GM12892 (cell line): ENCODE measurements around the gene OXT.
"Not testable (repeated sequence)": the region's sequence is repeated elsewhere in the genome, so short reads cannot be mapped to it uniquely, and the experiment has no call there.

Experiments
- DNase-seq: peaks from one replicate; pipeline ENCODE4 v3.0.0; 2011; ENCODE audit not compliant: insufficient read length
- FAIRE-seq: peaks from 2 replicates; lab custom pipeline; 2011; peaks lifted over from hg19 to GRCh38; lab: Jason Lieb, UNC
- POLR2A ChIP-seq: IDR thresholded peaks from 2 replicates; pipeline ENCODE4 v1.6.1; 2011; ENCODE audit warnings: low read depth, low read length, control low read depth
- POLR2AphosphoS5 ChIP-seq: IDR thresholded peaks from 2 replicates; pipeline ENCODE4 v1.6.1; 2011; ENCODE audit warnings: low read depth, low read length, control low read depth
- TAF1 ChIP-seq: IDR thresholded peaks from 2 replicates; pipeline ENCODE4 v1.6.1; 2011; ENCODE audit warnings: low read depth, mild to moderate bottlenecking, control low read depth, low read length, borderline replicate concordance

Gene OXT

DNA sequence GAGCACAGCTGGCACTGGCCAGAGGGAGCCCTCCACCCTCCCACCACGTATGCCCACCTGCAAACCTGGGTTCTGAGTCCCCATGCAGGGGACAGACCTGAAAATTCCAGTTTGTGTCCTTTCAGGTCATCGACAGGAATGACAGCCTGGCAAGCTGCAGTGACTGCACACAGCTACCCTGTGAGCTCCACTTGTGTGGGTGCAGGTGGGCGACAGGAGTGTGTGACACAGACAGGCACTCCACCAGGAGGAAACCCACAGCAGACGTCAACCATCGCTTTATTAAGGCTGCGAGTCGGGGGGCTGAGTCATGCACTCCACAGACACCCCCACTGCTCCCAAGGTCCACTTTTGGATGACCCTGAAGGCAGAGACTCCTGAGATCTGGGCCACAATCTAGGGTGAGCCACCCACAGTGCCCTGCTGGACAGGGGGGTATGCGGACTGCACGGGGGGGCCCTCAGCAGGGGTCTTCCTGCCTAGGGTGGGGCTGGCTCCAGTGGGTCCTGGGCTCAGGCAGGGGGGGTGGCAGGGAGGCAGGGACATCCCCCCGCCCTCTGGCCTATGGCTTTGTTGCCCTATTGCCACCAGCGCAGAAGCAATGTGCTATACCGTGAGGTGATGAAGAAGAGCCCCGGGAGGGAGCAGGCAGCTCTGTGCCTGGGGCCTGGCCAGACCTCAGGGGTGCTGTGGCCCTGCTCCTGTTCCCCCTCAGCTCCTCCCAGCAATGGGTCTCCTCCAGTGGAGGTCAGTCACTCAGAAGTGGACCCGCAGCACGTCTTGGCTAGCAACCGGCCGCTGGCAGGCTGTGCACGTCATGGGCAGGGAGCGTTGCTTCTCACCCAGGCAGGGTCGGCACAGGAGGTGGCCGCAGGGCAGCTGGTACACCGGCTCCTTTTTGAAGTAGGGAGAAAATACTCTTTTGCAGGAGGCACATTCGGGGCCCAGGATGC, 38.2 kb downstream of the OXT start:
- no peak for TF ChIP-seq TAF1
- no peak for TF ChIP-seq POLR2AphosphoS5
- no peak for FAIRE-seq
- no peak for DNase-seq

DNA sequence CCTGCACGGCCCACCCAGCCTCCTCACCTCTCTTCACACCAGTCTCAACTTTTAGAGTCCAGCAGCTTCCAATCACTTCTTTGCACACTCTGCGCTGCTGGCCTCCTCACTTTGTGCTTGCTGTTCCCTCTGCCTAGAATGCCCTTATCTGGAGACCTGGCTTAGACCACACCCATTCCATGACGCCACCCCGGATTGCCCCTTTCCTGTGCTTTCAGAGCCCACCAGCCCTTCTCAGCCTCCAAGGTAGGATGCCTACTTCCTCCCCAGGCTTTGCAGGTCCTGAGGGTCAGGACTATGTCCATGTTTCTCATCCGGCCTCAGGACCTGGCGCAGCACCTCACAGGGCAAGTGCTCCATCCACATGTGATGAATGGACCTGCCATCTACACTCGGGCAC, 40.1 kb downstream of the OXT start:
- no peak for DNase-seq
- TF ChIP-seq POLR2AphosphoS5 (no peak), TAF1 (no peak), POLR2A (no peak)
- no peak for FAIRE-seq

DNA sequence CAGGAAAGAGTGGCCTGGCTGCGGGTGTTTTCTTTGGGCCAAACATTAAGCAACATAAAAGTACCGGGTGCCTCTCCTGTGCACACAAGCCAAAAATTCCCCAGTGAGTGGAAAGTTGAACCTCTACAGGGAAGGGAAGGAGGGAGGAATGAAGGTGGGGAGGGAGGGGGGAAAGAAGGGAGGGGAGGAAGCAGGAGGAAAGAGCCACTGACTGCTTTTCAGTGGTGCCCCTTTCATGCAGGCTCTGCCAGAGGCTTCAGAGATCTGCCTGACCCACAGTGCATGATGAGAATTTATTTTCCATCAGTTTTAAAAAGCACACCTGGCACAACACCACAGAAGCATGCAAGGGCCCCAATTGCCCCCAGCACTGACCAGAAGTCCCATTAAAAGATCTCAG, 40.6 kb downstream of the OXT start:
- TF ChIP-seq POLR2A, result no peak
- TF ChIP-seq TAF1, result no peak
- no peak for TF ChIP-seq POLR2AphosphoS5
- FAIRE-seq, result no peak

DNA sequence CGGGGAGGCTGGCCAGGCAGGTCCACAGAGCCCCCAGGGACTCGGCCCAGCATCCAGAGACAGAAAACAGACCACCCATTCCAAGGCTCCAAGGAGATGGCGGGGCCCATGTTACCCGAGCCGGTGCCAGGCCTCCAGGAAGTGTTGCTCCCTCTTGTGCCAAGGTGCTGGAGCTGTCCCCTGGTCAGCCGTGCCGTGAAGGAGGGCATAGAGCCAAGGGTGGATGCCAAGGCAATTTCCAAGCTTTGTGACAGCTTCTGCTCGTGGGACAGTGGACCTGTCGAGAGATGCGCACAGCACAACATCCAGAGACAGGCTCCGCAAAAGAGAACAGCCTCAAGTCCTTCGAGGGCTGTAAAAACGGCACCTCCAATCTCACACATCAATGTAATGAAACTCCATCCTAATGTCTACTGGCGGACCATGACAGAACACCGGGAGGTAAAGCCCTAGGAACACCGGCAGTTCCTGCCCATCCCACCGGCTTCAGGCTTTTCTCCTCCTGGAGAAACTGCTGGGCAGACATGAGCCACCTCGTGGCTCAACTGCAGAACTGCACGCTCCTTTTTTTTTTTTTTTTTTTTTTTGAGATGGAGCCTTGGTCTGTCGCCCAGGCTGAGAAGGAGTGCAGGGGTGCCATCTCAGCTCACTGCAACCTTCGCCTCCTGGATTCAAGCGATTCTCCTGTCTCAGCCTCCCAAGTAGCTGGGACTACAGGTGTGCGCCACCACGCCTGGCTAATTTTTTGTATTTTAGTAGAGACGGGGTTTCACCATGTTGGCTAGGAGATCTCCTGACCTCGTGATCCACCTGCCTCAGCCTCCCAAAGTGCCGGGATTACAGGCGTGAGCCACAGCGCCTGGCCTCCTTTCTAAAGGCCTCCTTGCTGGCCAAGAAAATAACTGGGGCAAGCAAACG, 44.0 kb downstream of the OXT start:
- TF ChIP-seq POLR2A (no peak), POLR2AphosphoS5 (no peak), TAF1 (no peak)
- DNase-seq, result peak; percentile 78
- FAIRE-seq, result peak; percentile 9

More for the DNA sequence above, 40.6 kb downstream of the OXT start:
- no peak for DNase-seq

DNA sequence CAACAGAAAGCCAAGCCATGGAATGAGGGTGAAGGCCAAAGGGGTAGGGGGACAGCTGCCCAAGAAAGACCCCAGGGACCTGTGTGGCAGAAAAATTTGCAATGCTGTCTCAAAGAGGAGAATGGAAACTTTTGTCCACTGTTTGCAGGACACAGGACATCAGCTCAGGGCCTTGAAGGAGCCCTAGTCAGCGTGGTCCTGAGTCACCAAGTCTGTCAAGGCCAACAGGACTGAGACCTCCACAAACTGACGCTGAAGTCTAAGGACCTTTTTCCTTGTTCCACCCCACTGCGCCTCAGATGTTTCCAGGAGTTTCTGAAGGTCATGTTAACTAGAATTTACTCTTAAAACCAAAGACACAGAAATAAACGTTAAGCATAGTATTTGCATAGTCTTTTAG, 44.9 kb downstream of the OXT start:
- DNase-seq, result no peak
- TF ChIP-seq POLR2AphosphoS5, result no peak
- no peak for TF ChIP-seq TAF1
- no peak for TF ChIP-seq POLR2A
- FAIRE-seq, result no peak

DNA sequence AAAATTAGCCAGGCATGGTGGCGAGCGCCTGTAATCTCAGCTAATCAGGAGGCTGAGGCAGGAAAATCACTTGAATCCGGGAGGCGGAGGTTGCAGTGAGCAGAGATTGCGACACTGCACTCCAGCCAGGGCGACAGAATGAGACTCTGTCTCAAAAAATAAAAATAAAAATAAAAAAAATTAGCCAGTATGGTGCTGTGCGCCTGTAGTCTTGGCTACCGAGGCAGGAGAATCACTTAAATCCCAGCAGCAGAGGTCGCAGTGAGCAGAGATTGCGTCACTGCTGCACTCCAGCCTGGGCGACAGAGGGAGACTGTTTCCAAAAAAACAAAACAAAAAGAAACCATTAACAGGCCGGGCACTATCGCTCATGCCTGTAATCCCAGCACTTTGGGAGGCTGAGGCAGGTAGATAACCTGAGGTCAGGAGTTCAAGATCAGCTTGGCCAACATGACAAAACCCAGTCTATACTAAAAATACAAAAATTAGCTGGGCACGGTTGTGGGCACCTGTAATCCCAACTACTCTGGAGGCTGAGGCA, 46.5 kb downstream of the OXT start:
- DNase-seq, FAIRE-seq: not testable (repeated sequence)

DNA sequence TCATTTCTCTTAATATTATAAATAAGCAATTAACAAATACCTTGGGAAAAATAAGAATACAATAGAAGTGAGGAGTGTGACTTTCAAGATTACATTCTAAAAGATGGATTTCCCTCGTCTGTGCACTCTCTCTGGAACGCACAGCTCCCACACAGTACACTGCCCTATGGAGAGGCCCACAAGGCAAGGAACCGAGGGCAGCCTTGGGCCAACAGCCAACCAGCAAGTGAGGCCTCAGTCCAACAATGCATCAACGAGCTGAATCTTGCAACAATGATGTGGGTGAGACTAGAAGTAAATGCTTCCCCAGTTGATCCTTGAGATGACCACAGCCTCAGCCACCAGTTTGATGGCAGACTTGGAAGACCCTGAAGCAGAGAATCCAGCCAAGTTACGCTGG, 47.6 kb downstream of the OXT start:
- TF ChIP-seq POLR2AphosphoS5 (no peak), POLR2A (no peak), TAF1 (no peak)
- DNase-seq (no peak), FAIRE-seq (no peak)

DNA sequence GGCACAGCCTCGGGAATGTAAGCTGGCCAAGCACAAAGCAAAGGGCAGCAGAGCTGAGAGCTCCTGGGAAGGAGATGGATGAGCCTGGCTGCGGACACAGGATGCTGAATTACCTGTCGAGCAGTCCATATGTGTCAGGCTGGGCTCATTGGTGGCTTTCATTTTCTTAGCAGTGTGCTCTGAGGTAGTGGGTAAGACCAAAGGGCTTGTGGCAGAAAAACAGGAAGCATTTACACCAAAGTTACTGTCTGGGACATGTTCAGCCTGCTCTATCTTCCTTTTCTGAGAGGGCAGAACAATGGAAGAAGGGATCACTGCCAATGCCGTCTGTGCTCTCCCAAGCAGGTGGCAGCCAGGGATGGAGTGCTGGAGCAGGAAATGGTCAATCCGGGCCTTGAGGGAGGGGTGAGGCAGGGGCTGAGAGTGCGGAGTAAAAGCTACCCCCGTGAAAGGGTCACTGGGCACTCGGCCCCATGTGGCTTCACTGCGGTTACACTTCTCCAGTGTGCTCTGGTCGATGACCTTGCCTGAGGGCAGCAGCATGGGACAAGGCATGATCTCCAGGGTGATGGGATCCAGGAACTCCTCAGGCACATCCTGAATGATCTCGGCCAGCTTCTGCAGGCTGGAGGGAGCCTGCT, 50.0 kb downstream of the OXT start:
- TF ChIP-seq POLR2AphosphoS5, result no peak
- no peak for TF ChIP-seq TAF1
- TF ChIP-seq POLR2A, result no peak
- no peak for DNase-seq
- FAIRE-seq, result no peak
